Panc1 (cell line): ENCODE measurements around the gene NUP93.

Experiments used
- POLR2AphosphoS5 ChIP-seq: IDR thresholded peaks from 2 replicates; pipeline ENCODE4 v1.6.1; 2012; ENCODE audit warnings: mild to moderate bottlenecking, low read depth, low read length, moderate library complexity
- TF ChIP-seq, protein P1 (sequence below): fragments of 450-650 bp; IDR thresholded peaks from 2 replicates; pipeline ENCODE4 v1.5.1; 2017; ENCODE audit warnings: mild to moderate bottlenecking
- TF ChIP-seq, protein P2 (sequence below), 2 experiments: IDR thresholded peaks; 2 replicates each; pipeline ENCODE4 v1.6.1; 2011 to 2012; ENCODE audit warnings: low read depth in 2 of 2, control low read depth in 1 of 2, low read length in 1 of 2, mild to moderate bottlenecking in 1 of 2, moderate library complexity in 1 of 2; ENCODE audit not compliant: insufficient read depth in 1 of 2

DNA sequence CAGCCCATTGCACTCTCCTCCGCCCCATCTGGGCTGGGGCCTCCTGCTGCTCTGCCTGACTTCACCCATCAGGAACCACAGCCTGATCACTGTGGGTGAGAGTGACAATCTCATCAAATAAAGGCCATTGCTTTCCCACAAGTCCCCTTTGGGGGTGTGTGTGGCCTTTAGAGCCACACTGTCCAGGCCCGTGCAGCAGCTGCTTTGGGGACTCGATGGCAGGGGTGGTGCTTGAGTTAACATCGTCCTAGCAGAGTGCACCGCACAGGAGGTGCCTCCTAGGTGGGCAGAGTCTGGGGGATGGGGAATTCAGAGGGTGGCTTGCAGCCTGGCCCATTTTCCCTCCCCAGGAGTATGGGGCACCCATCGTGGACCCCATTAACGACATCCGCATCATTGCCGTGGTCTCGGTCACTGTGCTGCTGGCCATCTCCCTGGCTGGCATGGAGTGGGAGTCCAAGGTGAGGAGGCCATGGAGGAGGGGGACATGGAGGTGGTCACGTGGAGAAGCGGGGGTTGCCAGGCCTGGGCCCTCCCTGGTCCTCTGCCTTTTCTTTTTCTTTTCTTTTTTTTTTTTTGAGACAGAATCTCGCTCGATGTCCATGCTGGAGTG is 140.5 kb downstream of the NUP93 start:
- TF ChIP-seq, protein P1, sequence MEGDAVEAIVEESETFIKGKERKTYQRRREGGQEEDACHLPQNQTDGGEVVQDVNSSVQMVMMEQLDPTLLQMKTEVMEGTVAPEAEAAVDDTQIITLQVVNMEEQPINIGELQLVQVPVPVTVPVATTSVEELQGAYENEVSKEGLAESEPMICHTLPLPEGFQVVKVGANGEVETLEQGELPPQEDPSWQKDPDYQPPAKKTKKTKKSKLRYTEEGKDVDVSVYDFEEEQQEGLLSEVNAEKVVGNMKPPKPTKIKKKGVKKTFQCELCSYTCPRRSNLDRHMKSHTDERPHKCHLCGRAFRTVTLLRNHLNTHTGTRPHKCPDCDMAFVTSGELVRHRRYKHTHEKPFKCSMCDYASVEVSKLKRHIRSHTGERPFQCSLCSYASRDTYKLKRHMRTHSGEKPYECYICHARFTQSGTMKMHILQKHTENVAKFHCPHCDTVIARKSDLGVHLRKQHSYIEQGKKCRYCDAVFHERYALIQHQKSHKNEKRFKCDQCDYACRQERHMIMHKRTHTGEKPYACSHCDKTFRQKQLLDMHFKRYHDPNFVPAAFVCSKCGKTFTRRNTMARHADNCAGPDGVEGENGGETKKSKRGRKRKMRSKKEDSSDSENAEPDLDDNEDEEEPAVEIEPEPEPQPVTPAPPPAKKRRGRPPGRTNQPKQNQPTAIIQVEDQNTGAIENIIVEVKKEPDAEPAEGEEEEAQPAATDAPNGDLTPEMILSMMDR: no peak
- no peak for TF ChIP-seq POLR2AphosphoS5
- TF ChIP-seq, protein P2, sequence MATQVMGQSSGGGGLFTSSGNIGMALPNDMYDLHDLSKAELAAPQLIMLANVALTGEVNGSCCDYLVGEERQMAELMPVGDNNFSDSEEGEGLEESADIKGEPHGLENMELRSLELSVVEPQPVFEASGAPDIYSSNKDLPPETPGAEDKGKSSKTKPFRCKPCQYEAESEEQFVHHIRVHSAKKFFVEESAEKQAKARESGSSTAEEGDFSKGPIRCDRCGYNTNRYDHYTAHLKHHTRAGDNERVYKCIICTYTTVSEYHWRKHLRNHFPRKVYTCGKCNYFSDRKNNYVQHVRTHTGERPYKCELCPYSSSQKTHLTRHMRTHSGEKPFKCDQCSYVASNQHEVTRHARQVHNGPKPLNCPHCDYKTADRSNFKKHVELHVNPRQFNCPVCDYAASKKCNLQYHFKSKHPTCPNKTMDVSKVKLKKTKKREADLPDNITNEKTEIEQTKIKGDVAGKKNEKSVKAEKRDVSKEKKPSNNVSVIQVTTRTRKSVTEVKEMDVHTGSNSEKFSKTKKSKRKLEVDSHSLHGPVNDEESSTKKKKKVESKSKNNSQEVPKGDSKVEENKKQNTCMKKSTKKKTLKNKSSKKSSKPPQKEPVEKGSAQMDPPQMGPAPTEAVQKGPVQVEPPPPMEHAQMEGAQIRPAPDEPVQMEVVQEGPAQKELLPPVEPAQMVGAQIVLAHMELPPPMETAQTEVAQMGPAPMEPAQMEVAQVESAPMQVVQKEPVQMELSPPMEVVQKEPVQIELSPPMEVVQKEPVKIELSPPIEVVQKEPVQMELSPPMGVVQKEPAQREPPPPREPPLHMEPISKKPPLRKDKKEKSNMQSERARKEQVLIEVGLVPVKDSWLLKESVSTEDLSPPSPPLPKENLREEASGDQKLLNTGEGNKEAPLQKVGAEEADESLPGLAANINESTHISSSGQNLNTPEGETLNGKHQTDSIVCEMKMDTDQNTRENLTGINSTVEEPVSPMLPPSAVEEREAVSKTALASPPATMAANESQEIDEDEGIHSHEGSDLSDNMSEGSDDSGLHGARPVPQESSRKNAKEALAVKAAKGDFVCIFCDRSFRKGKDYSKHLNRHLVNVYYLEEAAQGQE (IDR thresholded peaks at IDR 0.05; ENCODE audit: insufficient read depth in 1 of 2, low read depth in 2 of 2, low read length in 1 of 2): no peak
